ENCODE results near the gene TOM1. TPM values are rescaled to one million over a fixed set of nuclear protein-coding genes. Genes with fewer than 3 reads are reported as not detected.

The TOM1 gene
- polyA plus RNA-seq, 4 donors: 39.2 to 42.9 (median 41.7) TPM

DNA sequence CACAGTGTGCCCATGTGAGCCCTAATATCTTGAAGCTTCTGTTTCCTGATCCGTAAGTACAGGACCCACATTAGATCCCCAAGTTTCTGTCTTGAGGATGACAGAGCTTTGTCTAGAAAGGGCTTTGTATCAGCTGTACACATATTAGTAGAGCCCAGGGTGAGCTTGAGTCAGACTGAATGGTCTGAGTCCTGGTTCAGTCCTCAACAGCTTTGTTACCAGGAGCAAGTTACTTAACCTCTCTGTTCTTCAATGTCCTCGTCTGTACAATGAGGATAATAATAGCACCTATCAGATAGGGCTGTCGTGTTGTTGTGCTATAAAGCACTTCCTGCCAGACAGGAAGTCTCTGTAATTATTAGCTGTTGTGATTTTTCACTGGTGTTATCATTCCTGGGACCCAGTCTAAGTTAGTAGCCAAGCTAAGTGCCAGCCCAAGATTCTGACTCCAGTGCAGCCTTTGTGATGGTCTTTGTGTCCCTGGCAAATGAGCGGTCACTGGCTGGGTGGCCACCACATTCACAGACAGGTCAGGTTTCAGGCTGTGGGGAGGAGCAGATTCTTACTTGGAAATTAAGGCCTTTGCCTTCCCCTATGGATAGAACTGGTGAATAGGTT lies 6.8 kb downstream of the TOM1 start:
- DNase-seq (ENCODE audit: low read depth in 4 of 4, low spot score in 2 of 4): no peak

DNA sequence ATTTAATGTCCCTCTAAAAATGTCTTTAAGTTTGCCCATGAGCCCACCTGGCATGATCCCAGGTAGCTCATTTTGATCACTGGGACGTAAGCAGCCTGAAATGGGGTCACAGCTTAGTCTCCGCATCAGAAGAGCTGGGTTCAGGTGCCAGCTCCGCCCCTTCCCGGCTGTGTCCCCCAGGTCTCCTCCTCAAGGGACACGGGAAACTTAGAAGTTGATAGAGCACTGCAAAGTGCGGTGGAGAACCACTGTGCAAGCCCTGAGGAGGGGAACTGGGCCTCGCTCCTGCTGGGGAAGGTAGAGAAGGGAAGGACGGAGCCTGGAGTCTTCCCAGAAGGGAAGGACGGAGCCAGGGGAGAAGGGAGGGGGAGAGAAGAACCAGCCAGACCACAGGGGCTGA lies 7.7 kb downstream of the TOM1 start:
- no peak for DNase-seq (ENCODE audit: low read depth in 4 of 4, low spot score in 2 of 4)

DNA sequence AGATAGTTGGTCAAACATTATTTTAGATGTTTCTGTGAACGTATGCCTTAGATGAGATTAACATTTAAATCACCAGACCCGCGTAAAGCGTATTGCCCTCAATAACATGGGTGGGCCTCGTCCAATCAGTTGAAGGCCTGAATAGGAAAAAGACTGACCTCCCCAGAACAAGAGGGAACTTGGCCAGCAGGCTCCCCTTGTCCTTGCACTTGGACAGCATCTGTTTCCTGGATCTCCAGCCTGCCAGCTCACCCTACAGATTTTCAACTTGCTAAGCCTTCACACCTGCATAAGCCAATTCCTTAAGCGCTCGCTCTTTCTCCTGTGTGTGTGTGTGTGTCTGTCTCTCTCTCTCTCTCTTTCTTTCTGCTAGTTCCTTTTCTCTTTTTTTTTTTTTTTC lies 8.2 kb downstream of the TOM1 start:
- DNase-seq (ENCODE audit: low read depth in 4 of 4, low spot score in 2 of 4): no peak

DNA sequence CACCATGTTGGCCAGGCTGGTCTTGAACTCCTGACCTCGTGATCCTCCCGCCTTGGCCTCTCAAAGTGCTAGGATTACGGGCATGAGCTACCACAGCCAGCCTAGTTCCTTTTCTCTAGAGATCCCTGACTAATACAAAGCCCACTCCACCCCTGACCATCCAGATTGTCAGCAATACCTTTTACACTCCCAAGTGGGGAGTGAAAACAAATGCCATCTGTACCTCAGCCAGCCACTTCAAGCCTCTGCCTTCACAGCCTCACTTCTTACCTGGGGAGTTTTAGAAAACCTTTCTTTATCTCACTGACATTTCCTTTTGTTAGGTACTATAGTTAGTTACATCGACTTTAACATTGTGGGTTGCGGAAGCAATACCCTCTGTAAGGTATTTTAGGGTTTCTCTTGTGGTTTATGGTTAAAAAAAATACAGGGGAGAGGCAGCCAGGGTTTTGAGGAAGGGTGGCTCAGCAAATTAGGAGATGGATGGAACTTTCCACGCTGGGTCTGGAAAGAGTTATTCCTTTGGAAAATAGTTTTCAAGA lies 8.9 kb downstream of the TOM1 start:
- DNase-seq (ENCODE audit: low read depth in 4 of 4, low spot score in 2 of 4): no peak

DNA sequence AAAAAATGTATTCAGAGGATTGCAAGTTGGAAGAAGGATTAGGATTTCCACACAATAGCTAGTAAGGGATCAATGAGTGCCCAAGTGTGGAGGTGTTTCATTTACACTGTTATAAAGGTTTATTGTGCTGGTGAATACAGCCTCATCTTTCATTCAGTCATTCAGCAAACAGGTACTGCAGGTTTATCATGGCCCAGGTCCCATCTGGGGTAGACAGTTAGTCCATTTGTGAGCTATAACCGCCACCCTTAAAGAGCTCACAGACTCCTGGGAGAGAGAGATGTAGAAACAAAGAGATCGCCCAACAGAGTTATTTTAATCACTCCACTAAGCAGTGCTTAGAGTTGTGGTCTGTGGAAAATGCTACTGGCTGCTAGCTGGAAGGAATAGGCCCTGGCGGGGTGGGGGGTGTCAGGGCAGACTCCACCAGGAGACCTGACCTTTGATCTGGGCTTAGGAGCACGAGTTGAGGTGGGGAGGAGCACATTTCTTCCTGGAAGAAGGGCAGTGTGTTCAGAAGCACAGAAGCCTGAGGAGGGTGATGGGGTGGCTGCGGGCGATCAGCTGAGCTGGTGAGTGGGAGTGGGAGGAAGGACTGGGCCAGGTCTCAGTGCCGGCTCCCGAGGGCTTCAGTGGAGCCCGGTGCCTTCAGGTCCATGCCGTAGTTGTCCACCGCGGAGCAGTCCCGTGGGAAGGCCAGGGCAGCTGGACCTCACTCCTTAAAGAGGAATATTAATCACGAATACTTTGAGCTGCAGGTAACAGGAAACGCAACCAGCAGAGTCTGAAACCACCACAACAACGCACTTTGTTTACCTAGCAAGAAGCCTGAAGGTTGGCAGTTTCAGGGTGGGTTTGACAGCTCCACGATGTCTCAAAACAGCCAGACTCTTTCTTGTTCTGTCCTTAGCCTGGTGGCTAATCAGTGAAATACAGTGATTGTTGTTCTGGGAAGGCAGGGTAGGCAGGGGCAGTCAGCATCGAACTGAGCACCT lies 11.2 kb downstream of the TOM1 start:
- no peak for DNase-seq (ENCODE audit: low read depth in 4 of 4, low spot score in 2 of 4)

DNA sequence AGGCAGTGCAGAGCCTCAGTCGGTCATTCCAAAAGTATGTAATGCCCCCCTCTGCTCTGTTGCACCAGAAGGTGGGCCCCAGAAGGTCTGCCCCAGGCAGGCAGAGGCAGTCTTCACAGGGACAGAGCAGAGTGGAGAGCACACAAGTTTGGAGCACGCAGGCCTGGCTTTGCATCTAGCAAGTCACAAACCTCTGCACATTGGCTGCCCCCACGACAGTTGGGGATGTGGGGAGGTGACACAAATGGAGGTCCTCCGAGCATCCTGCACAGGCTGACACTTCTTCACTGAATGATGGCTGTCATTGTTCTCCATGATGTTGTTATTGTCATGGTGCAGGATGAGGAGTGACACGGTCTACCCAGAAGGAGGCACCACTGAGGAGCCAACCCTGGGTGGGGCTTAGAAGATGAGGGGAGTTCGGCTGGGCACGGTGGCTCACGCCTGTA lies 11.9 kb downstream of the TOM1 start:
- no peak for DNase-seq (ENCODE audit: low read depth in 4 of 4, low spot score in 2 of 4)

DNA sequence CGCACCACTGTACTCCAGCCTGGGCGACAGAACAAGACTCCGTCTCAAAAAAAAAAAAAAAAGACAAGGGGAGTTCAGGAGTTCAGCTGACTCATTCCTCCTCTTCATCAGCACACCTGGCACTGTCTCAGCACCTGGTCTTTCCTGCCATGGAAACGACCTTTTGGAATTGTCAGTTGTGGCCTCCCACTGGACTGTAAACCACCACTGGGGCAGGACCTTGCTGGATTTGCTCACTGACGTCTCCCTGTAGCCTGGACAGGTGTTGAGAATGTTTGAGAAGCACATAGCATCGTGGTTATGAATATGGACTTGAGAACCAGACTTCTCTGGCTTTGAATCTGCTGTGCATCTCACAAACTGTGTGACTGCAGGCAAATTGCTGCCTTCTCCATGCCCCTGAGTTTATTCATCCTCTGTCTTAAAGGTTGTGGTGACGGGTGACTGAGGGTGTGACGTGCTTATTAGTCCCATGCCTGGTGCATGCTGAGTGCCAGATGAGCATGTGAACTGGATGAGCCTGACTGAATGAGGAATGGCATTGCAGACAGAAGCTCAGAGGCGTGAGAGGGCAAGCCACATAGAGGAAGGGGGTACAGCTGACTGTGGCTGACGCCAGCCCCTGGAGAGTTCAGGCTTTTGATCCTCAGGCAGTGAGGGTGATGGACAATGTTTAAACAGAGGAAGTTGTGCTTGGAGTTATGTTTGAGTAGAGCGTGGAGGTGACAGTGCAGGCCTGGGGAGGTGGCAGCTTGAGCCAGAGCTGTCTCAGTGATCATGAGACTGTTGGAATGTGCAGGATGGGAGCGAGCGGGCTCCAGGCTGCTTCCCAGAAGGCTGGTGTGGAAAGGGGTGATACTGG lies 12.7 kb downstream of the TOM1 start:
- no peak for DNase-seq (ENCODE audit: low read depth in 4 of 4, low spot score in 2 of 4)

DNA sequence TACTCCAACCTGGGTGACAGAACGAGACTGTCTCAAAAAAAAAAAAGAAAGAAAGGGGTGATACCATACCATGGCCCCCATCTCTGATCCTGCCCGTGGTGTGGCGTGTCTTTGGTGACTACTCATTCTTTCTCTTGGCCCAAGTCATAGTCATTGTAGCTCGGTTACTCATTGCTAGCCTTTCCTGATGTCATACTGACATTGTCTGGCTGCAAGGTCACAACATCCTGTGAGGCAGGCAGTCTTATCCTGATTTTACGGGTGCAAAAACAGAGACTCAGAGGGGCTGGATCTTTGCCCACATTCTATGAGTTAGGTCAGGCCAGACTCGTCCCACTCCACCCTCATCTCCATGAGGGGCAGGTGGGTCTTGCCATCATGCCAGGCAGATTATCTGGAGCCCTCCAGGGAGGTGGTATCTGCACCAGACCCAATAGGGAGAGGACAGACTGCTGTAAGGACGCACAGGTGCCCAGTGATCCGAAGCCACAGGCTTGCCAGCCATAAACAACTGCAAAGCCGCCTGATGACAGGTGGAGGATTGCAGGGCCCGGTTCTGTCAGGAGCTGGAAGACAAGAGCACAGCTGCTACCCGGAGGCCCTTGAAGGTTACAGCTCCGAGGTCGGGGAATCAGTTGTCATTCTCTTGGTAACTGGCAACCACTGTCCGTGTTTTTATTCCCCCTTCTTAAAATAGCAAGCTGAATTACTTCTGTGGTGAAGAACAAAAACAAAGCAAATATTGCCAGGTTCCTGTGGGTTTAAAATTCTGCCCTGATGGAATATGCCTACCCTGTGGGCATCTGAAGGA lies 13.8 kb downstream of the TOM1 start:
- peak in 1 of 4 donors; percentile 27 for DNase-seq (ENCODE audit: low read depth in 4 of 4, low spot score in 2 of 4)

DNA sequence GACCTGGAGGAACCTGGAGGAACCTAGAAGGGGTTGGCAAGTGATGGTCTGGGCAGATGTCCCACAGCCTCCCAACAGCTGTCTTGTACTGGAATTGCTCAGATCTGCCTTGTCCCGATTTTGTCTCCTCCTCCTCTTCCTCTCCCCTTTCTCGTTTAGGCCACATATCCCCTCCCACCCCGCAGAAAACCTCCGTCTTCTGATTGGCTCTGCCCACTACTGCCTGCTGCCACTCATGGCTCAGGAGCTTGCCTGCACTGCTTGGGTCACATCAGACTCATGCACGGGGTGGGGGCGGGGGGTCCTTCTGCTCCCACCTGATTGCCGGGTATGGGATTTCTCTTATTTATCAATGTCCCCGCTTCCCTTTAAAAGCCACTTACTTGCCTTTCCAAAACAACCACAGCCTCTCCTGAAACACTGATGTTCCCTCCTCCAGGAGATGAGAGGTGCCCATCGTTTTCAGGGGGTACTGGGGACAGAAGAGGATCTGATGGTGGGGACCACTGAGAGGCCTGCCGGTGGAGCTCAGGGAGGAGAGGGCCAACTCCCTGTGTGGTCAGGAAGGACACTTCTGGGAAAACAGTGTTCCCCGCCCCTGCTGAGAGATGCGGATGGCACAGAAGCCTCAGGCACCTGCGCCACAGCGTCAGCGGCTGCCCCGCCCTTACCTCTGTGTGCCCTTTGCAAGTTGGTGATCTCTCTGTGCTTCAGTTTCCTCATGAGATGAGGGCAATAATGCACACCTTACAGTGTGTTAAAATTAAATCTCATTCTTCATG lies 14.7 kb downstream of the TOM1 start:
- DNase-seq (ENCODE audit: low read depth in 4 of 4, low spot score in 2 of 4): no peak

DNA sequence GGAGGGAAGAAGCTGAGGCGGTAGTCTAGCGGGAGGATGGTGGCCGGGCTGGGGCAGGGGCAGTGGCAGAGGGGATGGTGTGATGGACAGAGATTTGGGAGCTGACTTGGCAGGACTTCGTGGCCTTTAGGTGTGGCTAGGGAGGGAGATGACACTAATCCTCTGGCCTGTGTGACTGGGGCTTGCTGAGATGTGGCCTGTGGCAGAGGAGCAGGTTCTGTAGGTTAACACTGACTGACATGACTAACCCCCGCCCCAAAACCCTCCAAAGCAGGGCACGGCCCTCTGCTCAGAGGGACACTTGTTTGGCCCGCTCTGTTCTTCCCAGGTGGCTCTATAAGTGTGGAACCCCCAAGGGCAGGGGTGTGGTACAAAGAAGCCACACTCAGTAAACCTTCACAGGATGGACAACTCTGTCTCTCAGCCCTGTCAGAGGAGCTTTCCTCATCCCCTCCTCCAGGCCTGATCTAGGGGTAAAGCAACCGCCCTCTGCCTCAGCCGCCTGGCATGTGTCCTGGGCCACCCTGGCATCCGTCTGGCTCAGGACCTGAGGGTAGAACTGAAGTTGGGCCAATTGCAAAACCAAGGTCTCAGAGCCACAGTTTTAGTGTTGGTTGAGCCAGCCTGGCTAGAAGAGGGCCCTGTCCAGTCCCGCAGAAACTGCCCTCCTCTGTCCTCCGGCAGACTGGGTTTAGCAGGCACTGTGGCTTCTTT lies 15.6 kb downstream of the TOM1 start:
- no peak for DNase-seq (ENCODE audit: low read depth in 4 of 4, low spot score in 2 of 4)

DNA sequence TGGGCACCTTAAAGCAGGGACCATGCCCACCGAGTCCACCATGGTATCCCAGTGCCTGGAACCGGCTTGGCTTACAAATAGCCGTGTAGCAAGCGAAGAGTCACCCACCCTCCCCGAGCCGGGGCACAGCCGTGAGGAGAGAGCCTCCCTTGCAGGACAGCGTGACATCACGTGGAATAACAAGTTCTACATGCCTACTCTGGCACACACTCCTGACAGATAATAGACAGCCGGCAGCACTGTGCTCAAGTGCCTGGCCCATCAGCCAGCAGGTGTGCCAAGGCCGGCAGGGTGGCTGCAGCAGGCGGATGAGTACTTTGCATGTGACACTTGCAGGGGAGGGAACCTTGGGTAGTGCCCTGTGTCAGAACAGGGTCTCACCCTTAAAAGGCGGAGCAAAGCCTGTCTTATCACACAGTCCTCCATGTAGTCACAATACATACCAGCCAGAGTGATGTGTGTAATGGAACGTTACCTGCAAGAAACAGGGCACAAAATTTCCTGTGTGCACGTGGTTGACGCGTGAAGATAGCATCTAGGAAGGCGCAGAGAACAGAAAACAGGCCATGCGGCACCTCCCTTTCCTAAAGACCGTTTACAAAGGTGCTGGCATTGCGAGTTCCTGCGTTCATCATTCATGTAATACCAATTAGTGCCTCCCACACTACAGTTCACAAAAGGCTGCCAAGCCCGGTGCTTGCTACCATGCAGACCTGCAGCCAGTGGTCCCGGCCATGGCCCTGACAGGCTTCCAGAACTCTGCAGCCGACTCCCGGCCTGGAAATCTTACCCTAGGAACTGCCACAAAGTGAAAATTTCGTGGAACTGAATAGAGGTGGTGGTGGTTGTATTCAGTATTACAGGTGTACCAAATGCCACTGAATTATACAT lies 16.4 kb downstream of the TOM1 start:
- no peak for DNase-seq (ENCODE audit: low read depth in 4 of 4, low spot score in 2 of 4)

DNA sequence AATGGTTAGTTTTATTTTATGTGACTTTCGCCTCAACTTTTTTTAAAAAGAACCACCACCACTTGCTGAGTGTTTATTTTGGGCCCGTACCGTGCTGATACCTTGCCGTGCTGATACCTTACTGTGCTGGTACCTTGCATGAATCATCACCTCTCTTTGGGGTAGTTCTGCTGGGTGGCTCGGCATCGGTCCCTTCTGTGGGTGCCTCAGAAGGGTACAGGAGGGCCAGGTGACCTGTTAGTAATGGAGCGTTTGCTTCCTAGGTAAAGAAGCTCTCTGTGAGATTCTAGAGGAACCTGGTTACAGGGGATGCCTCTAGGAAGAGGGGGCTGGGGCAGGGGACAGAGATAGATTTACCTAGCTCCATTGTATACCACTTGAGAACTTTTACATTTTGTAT lies 17.1 kb downstream of the TOM1 start:
- no peak for DNase-seq (ENCODE audit: low read depth in 4 of 4, low spot score in 2 of 4)

DNA sequence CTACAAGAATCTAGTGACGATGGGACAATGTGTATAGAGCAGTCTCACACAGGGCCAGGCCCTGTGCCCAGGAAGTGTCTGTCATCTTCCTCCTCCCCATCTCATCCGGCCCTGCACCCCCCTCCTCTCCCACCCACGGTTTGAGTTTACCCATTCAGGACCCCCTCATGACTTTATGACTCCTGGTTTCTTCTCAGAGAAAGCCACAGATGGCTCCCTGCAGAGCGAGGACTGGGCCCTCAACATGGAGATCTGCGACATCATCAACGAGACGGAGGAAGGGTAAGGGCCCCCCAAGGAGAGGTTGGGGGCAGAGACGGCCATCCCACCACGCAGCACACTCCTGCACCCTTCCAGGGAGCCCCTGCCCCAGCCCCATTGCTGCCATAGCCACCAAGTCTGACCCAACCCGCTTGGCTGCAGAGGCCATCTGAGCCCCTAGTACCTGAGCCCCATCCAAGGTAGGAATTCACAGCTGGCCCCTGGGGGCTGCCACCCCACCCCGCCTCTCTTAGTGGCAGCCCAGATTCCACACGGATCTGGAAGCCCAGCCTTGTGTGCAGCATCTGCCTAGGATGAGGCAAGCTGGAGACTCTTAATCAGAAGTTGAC lies 18.1 kb downstream of the TOM1 start:
- no peak for DNase-seq (ENCODE audit: low read depth in 4 of 4, low spot score in 2 of 4)

DNA sequence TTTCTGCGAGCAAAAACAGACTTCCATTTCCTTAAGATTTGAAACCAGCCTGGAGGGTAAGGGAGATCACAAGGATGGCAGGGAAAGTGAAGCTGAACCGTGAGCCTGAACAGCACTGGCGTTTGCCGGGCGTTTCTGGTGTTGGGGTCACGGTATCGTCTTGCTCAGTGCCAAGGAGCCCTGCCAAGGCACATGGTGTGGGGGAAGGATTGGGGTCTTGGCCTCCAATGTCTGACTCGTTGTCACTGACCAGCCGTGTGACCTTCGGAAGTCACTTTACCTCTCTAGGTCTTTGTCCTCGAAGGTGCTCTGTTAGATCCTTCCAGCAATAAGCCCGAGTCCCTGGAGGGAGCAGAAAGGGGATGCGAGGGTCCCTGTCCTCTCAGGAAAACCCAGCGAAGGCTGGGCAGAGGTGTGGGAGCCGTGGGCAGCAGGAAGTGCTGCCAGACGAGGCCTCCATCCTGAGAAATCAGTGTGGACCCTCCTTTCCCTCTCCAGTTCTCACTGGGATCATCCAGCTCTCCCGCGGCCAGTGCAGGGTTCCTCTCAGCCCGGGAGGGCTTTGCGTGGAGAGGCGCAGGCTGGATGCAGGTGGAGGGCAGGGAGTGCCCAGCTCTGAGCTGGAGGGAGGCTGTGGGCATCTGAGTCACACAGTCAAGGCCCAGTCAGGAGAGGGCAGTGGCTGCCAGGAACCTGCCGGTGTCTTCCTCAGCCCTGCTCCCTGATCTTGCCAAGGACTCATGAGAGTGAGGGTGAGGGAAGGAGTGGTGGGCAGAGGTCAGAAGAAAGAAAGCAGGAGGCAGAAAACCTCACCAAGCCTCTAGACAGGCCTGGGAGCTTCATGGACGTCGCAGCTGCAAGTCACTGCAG lies 18.9 kb downstream of the TOM1 start:
- DNase-seq (ENCODE audit: low read depth in 4 of 4, low spot score in 2 of 4): no peak

DNA sequence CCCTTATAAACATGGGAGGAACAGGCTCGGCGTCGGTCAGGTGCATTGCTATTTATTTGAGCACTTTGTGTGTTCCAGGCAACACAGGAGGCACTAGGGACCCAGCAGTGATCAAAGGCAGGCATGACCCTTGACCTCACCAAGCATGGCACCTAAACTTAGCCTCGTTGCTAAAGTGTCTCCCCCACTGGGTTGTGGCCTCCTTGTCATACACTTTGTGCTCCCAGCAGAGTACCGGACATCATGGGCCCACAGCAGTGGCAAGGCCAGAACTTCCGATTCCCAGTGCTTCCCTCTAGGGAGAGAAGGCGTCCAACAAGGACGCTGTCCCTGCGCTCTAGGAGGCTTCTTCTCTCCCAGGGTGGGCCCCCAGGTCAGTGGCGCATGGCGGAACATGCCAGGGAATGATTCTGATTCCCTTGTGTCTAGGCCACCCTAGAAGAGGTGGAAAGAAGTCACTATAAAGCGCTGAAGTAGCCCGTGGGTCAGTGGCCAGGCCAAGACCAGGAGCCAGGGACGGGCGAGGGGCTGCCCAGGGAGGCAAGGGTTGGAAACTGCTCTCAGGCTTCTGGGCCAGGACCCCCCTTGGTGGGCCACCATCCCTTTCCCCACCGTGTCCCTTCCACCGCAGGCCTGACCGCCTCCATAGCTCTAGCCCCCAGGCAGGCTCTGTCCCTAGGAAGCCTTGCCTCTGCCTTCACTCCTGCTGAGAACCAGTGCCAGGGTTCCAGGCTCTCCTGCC lies 19.7 kb downstream of the TOM1 start:
- DNase-seq (ENCODE audit: low read depth in 4 of 4, low spot score in 2 of 4): no peak
